Kidney (tissue), 14 donors: ENCODE results near the gene AK5. TPM values are rescaled to one million over a fixed set of nuclear protein-coding genes. Genes with fewer than 3 reads are reported as not detected.

ENCODE experiments used
- DNase-seq, 5 donors: peaks; one replicate each; pipeline ENCODE4 v3.0.0-alpha.2; 2013 to 2020
- FAIRE-seq: peaks from 2 replicates; lab custom pipeline; 2012; peaks lifted over from hg19 to GRCh38; lab: Jason Lieb, UNC
- H3K27ac ChIP-seq, 2 donors: one replicate each; pipeline ENCODE4 v1.7.0; 2013; ENCODE audit warnings: low read depth in 2 of 2, low read length in 2 of 2, inconsistent platforms in 1 of 2
- H3K27me3 ChIP-seq: one replicate; pipeline ENCODE4 v1.7.1; 2013; ENCODE audit warnings: low read length, inconsistent platforms; ENCODE audit not compliant: control insufficient read depth, insufficient read depth
- H3K36me3 ChIP-seq, 3 donors: one replicate each; pipeline versions ENCODE4 v1.7.0 to v1.7.1; 2013; ENCODE audit warnings: low read length in 3 of 3, control low read depth in 1 of 3, inconsistent platforms in 1 of 3; ENCODE audit not compliant: insufficient read depth in 3 of 3, control insufficient read depth in 2 of 3
- H3K4me1 ChIP-seq, 3 donors: one replicate each; pipeline versions ENCODE4 v1.7.0 to v1.7.1; 2013; ENCODE audit warnings: low read length in 3 of 3, inconsistent platforms in 1 of 3, low read depth in 1 of 3; ENCODE audit not compliant: control insufficient read depth in 2 of 3, insufficient read depth in 2 of 3
- H3K4me3 ChIP-seq, 3 donors: one replicate each; pipeline versions ENCODE4 v1.7.0 to v1.8.1; 2013; ENCODE audit warnings: low read length in 3 of 3, control low read depth in 1 of 3, inconsistent platforms in 1 of 3
- H3K9ac ChIP-seq, 3 donors: one replicate each; pipeline versions ENCODE4 v1.7.0 to v1.7.1; 2013; ENCODE audit warnings: low read length in 3 of 3, control low read depth in 1 of 3, inconsistent platforms in 1 of 3
- H3K9me3 ChIP-seq, 3 donors: one replicate each; pipeline versions ENCODE4 v1.7.0 to v1.7.1; 2013; ENCODE audit warnings: low read length in 3 of 3, control low read depth in 1 of 3, inconsistent platforms in 1 of 3; ENCODE audit not compliant: control insufficient read depth in 2 of 3, insufficient read depth in 1 of 3
- intact Hi-C: fragments of 100-400 bp; cut with DNase I; formaldehyde crosslinking; loops from one replicate; pipeline ENCODE4 v1.11.1; 2022
- polyA plus RNA-seq: library from polyadenylated mRNA; stranded (reverse); fragments of 350-450 nt; fragmentation: Illumina TruSeq; extraction: RNeasy Lipid Tissue Mini Kit (QIAGEN cat#74804); gene quantifications from one replicate; pipeline ENCODE4 v1.2.3, GENCODE V29; 2014; ENCODE audit warnings: low read depth, low replicate concordance; ENCODE audit not compliant: insufficient read depth
- total RNA-seq: library from RNA; stranded (reverse); fragmentation: NEBNext Ultra II Directional; extraction: Animal tissue kit (Norgen Biotek cat#: 25700); gene quantifications from one replicate; pipeline ENCODE4 v1.2.1, GENCODE V29; 2021
- TF ChIP-seq, protein P1 (sequence below): IDR thresholded peaks from 3 replicates; pipeline ENCODE4 v1.5.1; 2012; ENCODE audit warnings: mild to moderate bottlenecking, moderate library complexity, borderline replicate concordance; ENCODE audit not compliant: insufficient read depth; ENCODE audit errors: extremely low read depth
- donor health status: control.
- donor health status: control.
- donor health status: control.
- donor health status: control.
- donor health status: control.
- donor health status: DM: yes; HTN: yes; CAD: no.
- donor health status: Normal renal cell carcinoma (clear cell type).

Gene AK5
- total and polyA plus RNA-seq, 2 donors from 2014 or later, result 1.7 to 2.5 TPM

DNA sequence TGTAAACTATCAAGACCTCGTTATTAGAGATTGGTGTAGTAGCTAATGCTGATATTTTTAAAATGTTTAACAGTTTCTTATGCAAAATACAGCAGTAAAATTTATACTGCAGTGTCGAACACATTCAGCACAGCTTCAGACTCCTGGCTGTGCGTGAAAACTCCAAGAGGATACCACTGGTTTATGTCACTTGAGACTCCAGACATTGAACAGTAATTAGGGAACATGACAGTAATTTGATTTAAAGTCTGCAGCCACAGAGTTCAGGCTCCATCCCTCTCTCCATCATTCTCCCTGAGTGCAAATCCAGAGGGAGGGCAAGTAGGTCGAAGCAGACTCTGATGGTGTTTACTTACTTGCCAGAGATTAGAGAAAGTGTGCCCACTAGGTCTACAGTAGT, 94.2 kb downstream of the AK5 start:
- H3K27ac ChIP-seq, result no peak overlapping the region

DNA sequence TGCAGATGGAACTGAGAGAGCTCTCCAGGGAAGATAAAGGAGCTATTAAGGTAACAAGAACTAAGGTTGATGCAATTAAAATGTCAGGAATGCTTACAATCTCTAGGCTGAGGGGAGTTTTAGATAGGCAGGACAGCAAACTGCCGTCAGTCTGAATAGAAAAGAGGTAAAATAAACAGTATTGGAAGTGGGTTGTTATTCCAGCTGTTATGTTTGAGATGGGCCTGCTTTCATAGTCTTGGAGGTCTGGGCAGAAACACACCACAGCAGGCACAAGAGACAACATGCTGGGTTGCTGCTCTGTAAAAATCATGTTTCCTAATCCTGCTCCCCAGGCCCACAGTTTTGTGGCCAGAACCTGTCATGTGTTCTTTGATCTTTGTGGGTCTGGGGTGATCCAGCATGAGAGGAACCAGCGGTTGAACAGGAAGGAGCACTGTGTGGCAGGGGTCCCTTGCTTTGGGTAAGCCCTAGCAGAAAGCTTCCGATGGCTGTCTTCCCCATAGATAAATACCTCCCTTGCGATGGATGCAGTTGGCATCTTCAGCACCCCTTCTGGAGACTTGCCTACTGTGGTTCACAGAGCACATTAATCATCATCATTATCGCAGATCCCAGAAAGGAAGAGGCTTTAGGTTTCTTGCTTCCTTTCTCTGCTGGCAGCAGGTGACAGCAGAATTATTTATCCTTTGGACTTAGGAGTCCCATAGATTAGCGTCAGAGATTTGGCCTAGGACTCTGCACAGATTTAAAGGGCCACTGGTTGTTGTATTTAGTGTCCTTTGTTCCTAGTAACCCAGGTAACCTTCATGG, 97.1 kb downstream of the AK5 start:
- Histone ChIP-seq H3K36me3 (no peaks in the 10 kb centered on the region), H3K27ac (no peak overlapping the region), H3K4me1 (no peaks in the 10 kb centered on the region), H3K9me3 (no peaks in the 10 kb centered on the region), H3K4me3 (no peak overlapping the region), H3K27me3 (no peaks in the 10 kb centered on the region), H3K9ac (no peak overlapping the region)
- no peak for FAIRE-seq
- intact Hi-C loops, result no loop called here
- DNase-seq, result peak in 2 of 5 donors; percentile 3 to 19
- TF ChIP-seq, protein P1, sequence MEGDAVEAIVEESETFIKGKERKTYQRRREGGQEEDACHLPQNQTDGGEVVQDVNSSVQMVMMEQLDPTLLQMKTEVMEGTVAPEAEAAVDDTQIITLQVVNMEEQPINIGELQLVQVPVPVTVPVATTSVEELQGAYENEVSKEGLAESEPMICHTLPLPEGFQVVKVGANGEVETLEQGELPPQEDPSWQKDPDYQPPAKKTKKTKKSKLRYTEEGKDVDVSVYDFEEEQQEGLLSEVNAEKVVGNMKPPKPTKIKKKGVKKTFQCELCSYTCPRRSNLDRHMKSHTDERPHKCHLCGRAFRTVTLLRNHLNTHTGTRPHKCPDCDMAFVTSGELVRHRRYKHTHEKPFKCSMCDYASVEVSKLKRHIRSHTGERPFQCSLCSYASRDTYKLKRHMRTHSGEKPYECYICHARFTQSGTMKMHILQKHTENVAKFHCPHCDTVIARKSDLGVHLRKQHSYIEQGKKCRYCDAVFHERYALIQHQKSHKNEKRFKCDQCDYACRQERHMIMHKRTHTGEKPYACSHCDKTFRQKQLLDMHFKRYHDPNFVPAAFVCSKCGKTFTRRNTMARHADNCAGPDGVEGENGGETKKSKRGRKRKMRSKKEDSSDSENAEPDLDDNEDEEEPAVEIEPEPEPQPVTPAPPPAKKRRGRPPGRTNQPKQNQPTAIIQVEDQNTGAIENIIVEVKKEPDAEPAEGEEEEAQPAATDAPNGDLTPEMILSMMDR, result no peak

More for the DNA sequence above, 94.2 kb downstream of the AK5 start:
- TF ChIP-seq, protein P1, result no peak
- H3K4me3 ChIP-seq, result no peak overlapping the region
- no peaks in the 10 kb centered on the region for H3K4me1 ChIP-seq
- FAIRE-seq (no peak), DNase-seq (no peak)
- H3K36me3 ChIP-seq, result no peaks in the 10 kb centered on the region
- H3K9ac ChIP-seq, result no peak overlapping the region
- intact Hi-C loops, result no loop called here
- H3K27me3 ChIP-seq, result no peaks in the 10 kb centered on the region
- H3K9me3 ChIP-seq, result no peaks in the 10 kb centered on the region

DNA sequence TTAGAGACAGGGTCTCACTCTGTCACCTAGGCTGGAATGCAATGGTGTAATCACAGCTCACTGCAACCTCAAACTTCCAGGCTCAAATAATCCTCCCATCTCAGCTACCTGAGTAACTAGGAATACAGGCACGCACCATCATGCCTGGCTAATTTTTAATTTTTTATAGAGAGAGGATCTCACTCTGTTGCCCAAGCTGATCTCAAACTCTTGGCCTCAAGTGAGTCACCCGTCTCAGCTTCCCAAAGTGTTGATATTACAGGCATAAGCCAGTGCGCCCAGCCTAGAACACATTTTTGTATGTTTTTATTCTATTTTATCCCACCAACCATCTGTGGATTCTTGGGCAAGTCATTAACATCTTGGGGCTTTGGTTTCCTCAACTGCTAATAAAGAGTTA, 100.5 kb downstream of the AK5 start:
- Histone ChIP-seq H3K9ac (no peak overlapping the region), H3K4me1 (no peaks in the 10 kb centered on the region), H3K27me3 (no peaks in the 10 kb centered on the region), H3K27ac (no peak overlapping the region), H3K9me3 (no peaks in the 10 kb centered on the region), H3K4me3 (no peak overlapping the region), H3K36me3 (no peaks in the 10 kb centered on the region)
- TF ChIP-seq, protein P1, result no peak
- intact Hi-C loops, result no loop called here
- FAIRE-seq (no peak), DNase-seq (no peak)
